K562 (cell line): Measurements from ENCODE around the gene ACAP3. TPM values are rescaled to one million over a fixed set of nuclear protein-coding genes. Genes with fewer than 3 reads are reported as not detected.

Experiments
- ATAC-seq: fragments of 200-7000 bp; cut with Tn5 transposase; 3 replicates; pipeline ENCODE4 v1.9.1; 2020; ENCODE audit warnings: moderate library complexity
- BruUV-seq: library from RNA; stranded (reverse); fragments of 400-500 nt; replicated peaks from 2 replicates; lab custom pipeline; 2021; lab: Mats Ljungman, UMichigan
- CTCF ChIA-PET: fragments of 300-600 bp; formaldehyde crosslinking; extraction: SDS; loops from one replicate; lab custom pipeline; 2021; ENCODE audit warnings: low intra/inter-chr PET ratio; lab: Yijun Ruan, JAX
- POLR2A ChIA-PET: fragments of 300-600, 350-650 bp; sonication (Branson Sonifier 250); formaldehyde crosslinking; extraction: SDS; loops from one replicate; lab custom pipeline; 2021; ENCODE audit warnings: antibody characterized with exemption, inconsistent platforms; lab: Yijun Ruan, JAX
- DNase-seq, 4 experiments: peaks; one replicate each; pipeline versions ENCODE4 v3.0.0 to v3.0.0-alpha.2; 2011 to 2018; ENCODE audit warnings: low spot score in 3 of 4, mixed read lengths in 3 of 4; ENCODE audit errors: extremely low read depth in 1 of 4
- FAIRE-seq: peaks from 2 replicates; lab custom pipeline; 2011; peaks lifted over from hg19 to GRCh38; lab: Jason Lieb, UNC
- H2AFZ ChIP-seq: 2 replicates; pipeline ENCODE4 v1.6.0; 2011; ENCODE audit warnings: low read depth, low read length, control low read depth, inconsistent platforms
- H3K27ac ChIP-seq: fragments of 200-600 bp; 3 replicates; pipeline ENCODE4 v1.8.0; 2011; ENCODE audit warnings: low read depth, mild to moderate bottlenecking, control low read depth, inconsistent platforms, low read length, moderate library complexity, mixed read lengths; ENCODE audit errors: extremely low read depth
- H3K27me3 ChIP-seq, 2 experiments: fragments of 300-600 bp in 1 of 2; 2 replicates in 1 of 2; 3 replicates in 1 of 2; pipeline versions ENCODE4 v1.6.0 to v1.8.0; 2011; ENCODE audit warnings: inconsistent platforms in 2 of 2, low read length in 2 of 2, mild to moderate bottlenecking in 1 of 2, mixed read lengths in 1 of 2, moderate library complexity in 1 of 2; ENCODE audit not compliant: control insufficient read depth in 2 of 2, insufficient read depth in 2 of 2
- H3K36me3 ChIP-seq: fragments of 300-600 bp; 3 replicates; pipeline ENCODE4 v1.8.0; 2011; ENCODE audit warnings: mild to moderate bottlenecking, low read length, inconsistent platforms; ENCODE audit not compliant: control insufficient read depth, insufficient read depth
- H3K4me1 ChIP-seq, 2 experiments: fragments of 200-600 bp in 1 of 2; replicated peaks in 1 of 2; 2 replicates in 1 of 2; 3 replicates in 1 of 2; pipeline versions ENCODE4 v1.5.1 to v1.8.0; 2011; ENCODE audit warnings: inconsistent platforms in 2 of 2, low read length in 2 of 2, mild to moderate bottlenecking in 1 of 2, mixed read lengths in 1 of 2, moderate library complexity in 1 of 2; ENCODE audit not compliant: control insufficient read depth in 2 of 2, insufficient read depth in 2 of 2
- H3K4me2 ChIP-seq: 2 replicates; pipeline ENCODE4 v1.6.1; 2011; ENCODE audit warnings: low read length, control low read depth, inconsistent platforms, mixed read lengths; ENCODE audit not compliant: insufficient read depth
- H3K4me3 ChIP-seq: fragments of 200-600 bp; sonication (generic), shearing (Covaris generic); 2 replicates; pipeline ENCODE4 v1.5.1; 2016; ENCODE audit warnings: control low read depth, inconsistent platforms
- H3K79me2 ChIP-seq: fragments of 200-600 bp; 3 replicates; pipeline ENCODE4 v1.8.0; 2011; ENCODE audit warnings: low read length, inconsistent platforms; ENCODE audit not compliant: control insufficient read depth, insufficient read depth
- H3K9ac ChIP-seq, 2 experiments: 2 replicates each; pipeline versions ENCODE4 v1.6.0 to v1.6.1; 2011; ENCODE audit warnings: low read depth in 2 of 2, low read length in 2 of 2, control low read depth in 1 of 2, inconsistent platforms in 1 of 2, mild to moderate bottlenecking in 1 of 2, mixed read lengths in 1 of 2; ENCODE audit not compliant: insufficient read depth in 1 of 2
- H3K9me1 ChIP-seq: one replicate; pipeline ENCODE4 v1.6.0; 2011; ENCODE audit warnings: inconsistent platforms, mild to moderate bottlenecking, low read length, moderate library complexity; ENCODE audit not compliant: control insufficient read depth, insufficient read depth
- H3K9me3 ChIP-seq: replicated peaks from 2 replicates; pipeline ENCODE4 v1.5.1; 2011; ENCODE audit warnings: low read depth, low read length, inconsistent platforms; ENCODE audit not compliant: control insufficient read depth, insufficient read depth
- H4K20me1 ChIP-seq: replicated peaks from 2 replicates; pipeline ENCODE4 v1.6.1; 2011; ENCODE audit warnings: low read length, inconsistent platforms, mixed read lengths; ENCODE audit not compliant: control insufficient read depth, insufficient read depth
- BDP1 ChIP-seq: IDR thresholded peaks from 3 replicates; pipeline ENCODE4 v1.6.1; 2011; ENCODE audit not compliant: insufficient read length, insufficient read depth
- WGBS: fragments of 100-300 bp; shearing (Covaris generic); methylation state at CpG from one replicate; pipeline ENCODE4 v1.1.6; 2016; ENCODE audit warnings: low coverage, mixed read lengths; ENCODE audit not compliant: insufficient coverage; ENCODE audit errors: missing lambda C conversion rate; 5-methylcytosine and 5-hydroxymethylcytosine counted together
- in situ Hi-C: fragments of 300-500 bp; cut with MboI; formaldehyde crosslinking; loops from 4 replicates; pipeline ENCODE4 v1.15.0; 2018; ENCODE audit warnings: inconsistent platforms, mixed read lengths
- intact Hi-C: fragments of 100-400 bp; cut with micrococcal nuclease; formaldehyde crosslinking; loops from 2 replicates; pipeline ENCODE4 v1.14.2; 2022
- polyA plus RNA-seq, 8 experiments: library from polyadenylated mRNA; depleted of rRNA in 4 of 8; stranded (reverse) in 5 of 8; unstranded in 3 of 8; fragments of >200 nt; fragmentation: Nextera tagmentation in 2 of 8; fragmentation: Illumina TruSeq in 1 of 8; extraction: Ambion mirVana in 2 of 8; extraction: Trizol in 1 of 8; gene quantifications; 2 replicates each; pipeline versions ENCODE4 v1.2.1 to v1.2.3, GENCODE V29; 2011 to 2014; ENCODE audit warnings: inconsistent platforms in 1 of 8, missing spikeins in 1 of 8
- total RNA-seq, 7 experiments: library from RNA; depleted of rRNA in 6 of 7; stranded (reverse); fragments of >200 nt in 6 of 7; fragmentation: Illumina TruSeq in 2 of 7; extraction: Trizol in 2 of 7; gene quantifications; 2 replicates each; pipeline versions ENCODE4 v1.2.1 to v1.2.3, GENCODE V29; 2011 to 2021; ENCODE audit warnings: low replicate concordance in 1 of 7
- TF ChIP-seq, protein P1 (sequence below): sonication (generic); formaldehyde crosslinking; IDR thresholded peaks from 2 replicates; pipeline ENCODE4 v1.8.1; 2023; ENCODE audit warnings: missing genetic modification reagents, mild to moderate bottlenecking, borderline replicate concordance

The ACAP3 gene
- total and polyA plus RNA-seq, 9 of the 15 experiments (the other 6 are each of a cell fraction or from before 2014, with no cell fraction given) = 0.01 to 49.0 (median 12.0) TPM

DNA sequence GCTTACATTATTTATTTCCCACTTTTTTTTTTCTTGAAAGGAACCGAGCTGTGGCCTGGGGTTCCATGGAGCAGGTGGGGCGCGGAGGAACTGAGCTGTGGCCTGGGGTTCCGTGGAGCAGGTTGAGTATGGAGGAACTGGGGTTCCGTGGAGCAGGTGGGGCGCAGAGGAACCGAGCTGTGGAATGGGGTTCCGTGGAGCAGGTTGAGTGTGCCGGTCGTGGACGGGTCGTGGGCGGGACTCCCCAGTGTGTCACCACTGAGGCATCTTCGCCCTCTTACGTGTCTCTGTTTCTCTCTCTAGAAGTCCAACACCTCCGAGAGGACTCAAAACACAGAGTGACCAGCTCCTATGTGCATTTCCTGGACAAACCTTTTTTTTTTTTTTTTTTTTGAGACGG, 28.7 kb downstream of the ACAP3 start (continued):
- TF ChIP-seq, protein P1, sequence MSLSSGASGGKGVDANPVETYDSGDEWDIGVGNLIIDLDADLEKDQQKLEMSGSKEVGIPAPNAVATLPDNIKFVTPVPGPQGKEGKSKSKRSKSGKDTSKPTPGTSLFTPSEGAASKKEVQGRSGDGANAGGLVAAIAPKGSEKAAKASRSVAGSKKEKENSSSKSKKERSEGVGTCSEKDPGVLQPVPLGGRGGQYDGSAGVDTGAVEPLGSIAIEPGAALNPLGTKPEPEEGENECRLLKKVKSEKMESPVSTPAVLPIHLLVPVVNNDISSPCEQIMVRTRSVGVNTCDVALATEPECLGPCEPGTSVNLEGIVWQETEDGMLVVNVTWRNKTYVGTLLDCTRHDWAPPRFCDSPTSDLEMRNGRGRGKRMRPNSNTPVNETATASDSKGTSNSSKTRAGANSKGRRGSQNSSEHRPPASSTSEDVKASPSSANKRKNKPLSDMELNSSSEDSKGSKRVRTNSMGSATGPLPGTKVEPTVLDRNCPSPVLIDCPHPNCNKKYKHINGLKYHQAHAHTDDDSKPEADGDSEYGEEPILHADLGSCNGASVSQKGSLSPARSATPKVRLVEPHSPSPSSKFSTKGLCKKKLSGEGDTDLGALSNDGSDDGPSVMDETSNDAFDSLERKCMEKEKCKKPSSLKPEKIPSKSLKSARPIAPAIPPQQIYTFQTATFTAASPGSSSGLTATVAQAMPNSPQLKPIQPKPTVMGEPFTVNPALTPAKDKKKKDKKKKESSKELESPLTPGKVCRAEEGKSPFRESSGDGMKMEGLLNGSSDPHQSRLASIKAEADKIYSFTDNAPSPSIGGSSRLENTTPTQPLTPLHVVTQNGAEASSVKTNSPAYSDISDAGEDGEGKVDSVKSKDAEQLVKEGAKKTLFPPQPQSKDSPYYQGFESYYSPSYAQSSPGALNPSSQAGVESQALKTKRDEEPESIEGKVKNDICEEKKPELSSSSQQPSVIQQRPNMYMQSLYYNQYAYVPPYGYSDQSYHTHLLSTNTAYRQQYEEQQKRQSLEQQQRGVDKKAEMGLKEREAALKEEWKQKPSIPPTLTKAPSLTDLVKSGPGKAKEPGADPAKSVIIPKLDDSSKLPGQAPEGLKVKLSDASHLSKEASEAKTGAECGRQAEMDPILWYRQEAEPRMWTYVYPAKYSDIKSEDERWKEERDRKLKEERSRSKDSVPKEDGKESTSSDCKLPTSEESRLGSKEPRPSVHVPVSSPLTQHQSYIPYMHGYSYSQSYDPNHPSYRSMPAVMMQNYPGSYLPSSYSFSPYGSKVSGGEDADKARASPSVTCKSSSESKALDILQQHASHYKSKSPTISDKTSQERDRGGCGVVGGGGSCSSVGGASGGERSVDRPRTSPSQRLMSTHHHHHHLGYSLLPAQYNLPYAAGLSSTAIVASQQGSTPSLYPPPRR (CRISPR knock-in tag) = no peak
- TF ChIP-seq, all 486 proteins: peak for 0

DNA sequence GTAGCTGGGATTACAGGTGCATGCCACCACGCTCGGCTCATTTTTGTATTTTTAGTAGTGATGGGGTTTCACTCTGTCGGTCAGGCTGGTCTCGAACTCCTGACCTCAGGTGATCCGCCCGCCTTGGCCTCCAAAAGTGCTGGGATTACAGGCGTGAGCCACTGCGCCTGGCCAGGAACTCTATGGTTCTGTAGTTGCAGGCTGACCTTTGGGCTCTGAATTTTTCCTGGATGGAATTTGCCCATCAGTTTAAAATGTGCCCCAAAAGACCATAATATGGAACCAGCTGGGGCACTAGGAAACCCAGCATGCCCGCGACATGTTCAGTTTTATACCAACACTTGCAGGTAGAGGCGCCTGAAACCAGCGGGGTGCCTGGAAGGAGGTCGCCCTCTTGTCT, 29.1 kb downstream of the ACAP3 start:
- no TSS peak for BruUV-seq
- Histone ChIP-seq H3K9me3 (no peaks in the 10 kb centered on the region), H3K27me3 (no peaks in the 10 kb centered on the region; a peak in 1 of 5 replicates), H3K4me2 (no peak overlapping the region), H3K4me3 (no peak overlapping the region), H2AFZ (no peak overlapping the region), H3K27ac (no peak overlapping the region), H4K20me1 (no peaks in the 10 kb centered on the region), H3K79me2 (peaks cover 8% of the 10 kb centered on the region), H3K9ac (no peak overlapping the region), H3K9me1 (no peaks in the 10 kb centered on the region), H3K4me1 (peaks cover 0 to 41% of the 10 kb centered on the region in 2 experiments; a peak in 3 of 5 replicates), H3K36me3 (no peaks in the 10 kb centered on the region)
- POLR2A ChIA-PET = interaction anchor here (0.6 to 1.4 kb wide), 3 partner anchors 90 to 502 kb away, joined by 3 read pairs; partner anchors contain the start of gene AURKAIP1
- CTCF ChIA-PET = no interaction called here
- FAIRE-seq (no peak), DNase-seq (no peak), ATAC-seq (no peak)
- intact Hi-C loops = no loop called here
- in situ Hi-C loops = no loop called here
- WGBS = 67% methylated on average over 13 of the region's 13 CpGs
- TF ChIP-seq BDP1 = no peak
